Astrocyte of the hippocampus (primary cell): ENCODE measurements around the gene SEMA3G.
A peak's percentile ranks its signal among the peaks of the same experiment; 100 is the strongest.

Source experiments
- DNase-seq: peaks from one replicate; pipeline ENCODE4 v3.0.0; 2011; ENCODE audit warnings: low read depth, low spot score

Gene SEMA3G

DNA sequence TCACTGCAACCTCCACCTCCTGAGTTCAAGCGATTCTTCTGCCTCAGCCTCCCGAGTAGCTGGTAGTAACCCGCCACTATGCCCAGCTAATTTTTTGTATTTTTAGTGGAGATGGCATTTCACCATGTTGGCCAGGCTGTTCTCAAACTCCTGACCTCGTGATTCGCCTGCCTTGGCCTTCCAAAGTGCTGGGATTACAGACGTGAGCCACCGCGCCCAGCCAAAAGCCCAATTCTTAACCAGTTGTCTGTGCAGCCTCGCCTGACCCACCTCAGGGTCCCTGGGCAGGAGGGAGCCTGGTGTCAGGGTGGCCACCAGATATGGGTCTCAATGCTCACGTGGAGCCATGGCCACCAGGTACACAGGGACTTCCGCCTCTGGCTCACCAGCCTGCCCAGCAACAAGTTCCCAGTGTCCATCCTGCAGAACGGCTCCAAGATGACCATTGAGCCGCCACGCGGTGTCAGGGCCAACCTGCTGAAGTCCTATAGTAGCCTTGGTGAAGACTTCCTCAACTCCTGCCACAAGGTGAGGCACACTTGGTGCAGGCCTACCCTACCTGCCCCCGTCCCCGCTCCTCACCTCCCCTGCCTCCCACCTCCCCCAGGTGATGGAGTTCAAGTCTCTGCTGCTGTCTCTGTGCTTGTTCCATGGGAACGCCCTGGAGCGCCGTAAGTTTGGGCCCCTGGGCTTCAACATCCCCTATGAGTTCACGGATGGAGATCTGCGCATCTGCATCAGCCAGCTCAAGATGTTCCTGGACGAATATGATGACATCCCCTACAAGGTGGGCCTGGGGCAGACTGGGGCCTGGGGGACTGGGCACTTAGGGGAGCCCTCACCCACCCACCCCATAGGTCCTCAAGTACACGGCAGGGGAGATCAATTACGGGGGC, 48.6 kb downstream of the SEMA3G start:
- DNase-seq = no peak

DNA sequence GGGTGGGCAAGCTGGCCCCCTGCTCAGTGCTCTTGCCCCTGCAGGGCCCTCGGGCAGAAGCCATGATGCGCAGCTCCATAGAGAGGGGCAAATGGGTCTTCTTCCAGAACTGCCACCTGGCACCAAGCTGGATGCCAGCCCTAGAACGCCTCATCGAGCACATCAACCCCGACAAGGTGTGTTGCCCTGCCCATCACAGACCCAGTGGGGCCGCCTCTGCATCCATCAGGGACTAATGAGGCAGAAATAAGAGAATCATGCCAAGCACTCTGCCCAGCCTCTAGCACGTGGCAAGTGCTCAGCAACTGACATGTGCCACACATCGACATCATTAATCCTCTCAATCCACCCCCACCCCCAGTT, 49.4 kb downstream of the SEMA3G start:
- DNase-seq = no peak

- DNase-seq = no peak
Measured at GRCh38 chr3:52394751-52395502, 50.0 kb downstream of the SEMA3G start.

DNA sequence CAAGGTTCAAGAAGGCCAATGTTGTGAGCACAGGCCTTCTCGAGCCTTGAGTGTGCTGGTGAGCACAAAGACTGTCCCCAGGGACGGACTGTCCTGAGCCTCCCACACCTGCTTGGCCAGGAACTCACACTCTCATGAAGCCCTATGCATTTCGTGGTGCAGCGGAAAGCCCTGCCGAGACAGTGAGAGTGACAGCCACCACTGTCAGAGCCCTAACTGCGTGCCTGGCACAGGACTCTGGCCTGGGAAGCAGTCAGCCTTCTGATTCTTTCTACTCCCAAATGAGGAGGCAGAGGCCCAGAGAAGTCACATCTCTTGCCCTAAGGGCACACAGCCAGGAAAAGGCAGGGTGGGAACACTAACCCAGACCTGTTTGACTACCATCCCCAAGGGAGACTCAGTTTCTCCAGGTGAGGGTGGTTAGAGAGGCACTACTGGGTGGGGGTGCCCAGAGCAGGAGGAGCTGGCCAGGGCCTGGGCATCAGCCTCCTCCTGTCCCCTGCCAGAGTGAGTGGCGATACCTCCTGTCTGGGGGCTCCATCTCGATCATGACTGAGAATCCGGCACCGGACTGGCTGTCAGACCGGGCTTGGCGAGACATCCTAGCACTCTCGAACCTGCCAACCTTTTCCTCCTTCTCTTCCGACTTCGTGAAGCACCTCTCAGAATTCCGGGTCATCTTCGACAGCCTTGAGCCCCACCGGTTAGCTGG, 50.8 kb downstream of the SEMA3G start:
- DNase-seq = no peak

DNA sequence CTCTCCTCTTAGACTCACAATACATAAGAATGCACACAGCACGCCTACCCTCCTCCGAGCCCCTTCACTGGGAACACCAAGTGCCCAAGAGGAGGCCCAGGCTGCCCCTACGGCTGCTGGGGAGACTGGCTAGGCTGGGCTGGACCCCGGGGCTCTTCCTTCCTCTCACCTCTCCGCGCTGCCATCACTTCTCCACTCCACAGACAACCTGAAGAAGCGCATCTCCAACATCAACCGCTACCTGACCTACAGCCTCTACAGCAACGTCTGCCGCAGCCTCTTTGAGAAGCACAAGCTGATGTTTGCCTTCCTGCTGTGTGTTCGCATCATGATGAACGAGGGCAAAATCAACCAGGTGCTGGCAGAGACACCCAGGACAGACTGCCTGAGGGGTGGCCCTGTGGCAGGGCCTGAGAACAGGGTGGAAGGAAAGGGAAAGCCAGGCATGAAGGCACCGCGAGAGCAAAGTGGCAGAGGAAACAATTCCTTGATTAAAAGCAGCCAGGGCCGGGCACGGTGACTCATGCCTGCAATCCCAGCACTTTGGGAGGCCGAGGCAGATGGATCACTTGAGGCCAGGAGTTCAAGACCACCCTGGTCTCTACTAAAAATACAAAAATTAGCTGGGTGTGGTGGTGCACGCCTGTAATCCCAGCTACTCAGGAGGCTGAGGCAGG, 51.6 kb downstream of the SEMA3G start:
- no peak for DNase-seq

DNA sequence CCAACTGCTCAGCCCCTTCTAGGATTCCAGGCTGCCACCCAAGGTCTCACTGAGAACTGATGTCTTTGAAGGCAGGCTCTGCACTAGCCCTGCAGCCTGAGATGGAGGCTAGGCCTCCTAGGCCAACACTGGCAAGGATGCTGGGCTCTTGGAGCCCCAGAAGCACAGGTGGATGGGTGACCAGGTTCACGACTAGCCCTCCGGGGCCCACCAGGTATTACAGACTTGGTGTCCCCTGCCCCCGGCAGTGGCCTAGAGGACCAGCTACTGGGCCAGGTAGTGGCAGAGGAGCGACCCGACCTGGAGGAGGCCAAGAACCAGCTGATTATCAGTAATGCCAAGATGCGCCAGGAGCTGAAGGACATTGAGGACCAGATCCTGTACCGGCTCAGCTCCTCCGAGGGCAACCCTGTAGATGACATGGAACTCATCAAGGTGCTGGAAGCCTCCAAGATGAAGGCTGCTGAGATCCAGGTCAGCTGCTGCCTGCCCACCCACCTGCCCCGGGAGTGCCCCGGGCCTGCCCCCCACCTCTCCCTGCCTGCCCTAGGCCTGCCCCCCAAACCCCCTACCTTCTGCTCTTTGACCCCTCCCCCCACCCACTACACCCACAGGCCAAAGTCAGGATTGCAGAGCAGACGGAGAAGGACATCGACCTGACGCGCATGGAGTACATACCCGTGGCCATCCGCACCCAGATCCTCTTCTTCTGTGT, 52.5 kb downstream of the SEMA3G start:
- DNase-seq = no peak

DNA sequence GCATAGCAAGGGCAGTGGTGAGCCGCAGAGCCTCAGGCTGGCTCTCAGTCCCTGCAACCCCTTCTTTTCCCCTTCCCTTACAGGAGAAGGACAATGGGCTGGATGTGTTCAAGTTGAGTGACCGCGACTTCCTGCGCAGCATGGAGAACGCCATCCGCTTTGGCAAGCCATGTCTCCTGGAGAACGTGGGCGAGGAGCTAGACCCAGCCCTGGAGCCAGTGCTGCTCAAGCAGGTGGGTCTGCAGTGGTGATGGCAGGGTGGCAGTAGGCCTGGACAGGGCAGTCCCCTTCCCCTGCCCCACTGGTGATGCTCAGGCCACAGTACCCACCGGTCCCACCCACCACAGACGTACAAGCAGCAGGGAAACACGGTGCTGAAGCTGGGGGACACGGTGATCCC, 53.8 kb downstream of the SEMA3G start:
- DNase-seq = no peak

- no peak for DNase-seq
Measured at GRCh38 chr3:52388933-52389332, 56.0 kb downstream of the SEMA3G start.

GRCh38 chr3:52388348-52388821, 56.5 kb downstream of the SEMA3G start:
- DNase-seq = no peak

- DNase-seq = no peak
Measured at GRCh38 chr3:52387481-52387880, 57.4 kb downstream of the SEMA3G start.

DNA sequence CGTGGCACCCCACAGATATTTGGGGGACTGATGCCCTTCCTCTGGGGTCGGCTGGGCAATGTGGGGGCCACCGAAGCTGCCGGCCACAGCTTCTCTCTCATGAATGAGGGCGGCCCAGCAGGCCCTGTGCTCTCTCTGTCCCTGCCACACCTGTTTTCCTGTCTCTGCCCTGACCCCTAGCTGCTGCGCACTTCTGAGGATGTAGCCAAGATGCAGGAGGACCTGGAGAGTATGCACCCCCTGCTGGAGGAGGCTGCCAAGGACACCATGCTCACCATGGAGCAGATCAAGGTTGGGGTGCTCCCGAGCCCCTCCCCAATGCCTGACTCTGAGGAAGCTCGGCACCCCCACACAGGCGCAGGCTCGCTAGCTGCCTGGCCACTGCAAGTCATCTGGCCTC, 59.7 kb downstream of the SEMA3G start:
- peak; percentile 50 for DNase-seq

GRCh38 chr3:52384019-52384761, 60.7 kb downstream of the SEMA3G start:
- no peak for DNase-seq

DNA sequence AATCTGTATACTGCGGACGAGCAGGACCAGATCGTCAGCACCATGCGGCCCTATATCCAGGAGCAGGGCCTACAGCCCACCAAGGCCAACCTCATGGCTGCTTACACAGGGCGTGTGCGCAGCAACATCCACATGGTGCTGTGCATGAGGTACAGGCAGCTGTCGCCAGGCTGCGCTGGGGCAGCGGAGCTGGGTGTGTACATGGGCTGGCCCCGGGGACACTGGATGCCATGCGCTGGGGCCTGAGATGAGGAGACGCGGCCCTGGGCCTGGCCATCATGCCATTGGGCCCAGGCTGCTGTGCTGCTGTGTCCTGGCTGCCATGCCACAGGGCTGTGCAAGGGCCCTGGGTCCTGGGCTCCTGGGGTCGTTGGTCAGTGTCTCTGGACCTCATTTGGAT, 61.5 kb downstream of the SEMA3G start:
- DNase-seq = no peak
